Neuronal stem cell (in vitro differentiated cells): ENCODE results near the gene MCHR1. TPM values are rescaled to one million over a fixed set of nuclear protein-coding genes. Genes with fewer than 3 reads are reported as not detected.

Source experiments
- DNase-seq: peaks from one replicate; pipeline ENCODE4 v3.0.0-alpha.2; 2013; ENCODE audit warnings: low spot score
- H2AFZ ChIP-seq: one replicate; pipeline ENCODE4 v1.6.1; 2013; ENCODE audit warnings: mild to moderate bottlenecking, low read length, inconsistent platforms
- H2AK5ac ChIP-seq: 2 replicates; pipeline ENCODE4 v1.6.1; 2013; ENCODE audit warnings: low read depth, mild to moderate bottlenecking, inconsistent platforms, low read length, moderate library complexity, mixed read lengths
- H2BK120ac ChIP-seq: 2 replicates; pipeline ENCODE4 v1.6.1; 2013; ENCODE audit warnings: low read depth, mild to moderate bottlenecking, inconsistent platforms, low read length, moderate library complexity, mixed read lengths
- H2BK12ac ChIP-seq: one replicate; pipeline ENCODE4 v1.6.1; 2013; ENCODE audit warnings: low read length, inconsistent platforms
- H2BK15ac ChIP-seq: 2 replicates; pipeline ENCODE4 v1.6.1; 2013; ENCODE audit warnings: mild to moderate bottlenecking, low read length, inconsistent platforms, mixed read lengths
- H2BK5ac ChIP-seq: one replicate; pipeline ENCODE4 v1.6.1; 2013; ENCODE audit warnings: inconsistent platforms, mild to moderate bottlenecking, low read length, moderate library complexity
- H3K14ac ChIP-seq: one replicate; pipeline ENCODE4 v1.6.1; 2013; ENCODE audit warnings: low read length, inconsistent platforms
- H3K18ac ChIP-seq: 2 replicates; pipeline ENCODE4 v1.6.1; 2013; ENCODE audit warnings: low read length, inconsistent platforms
- H3K23ac ChIP-seq: 2 replicates; pipeline ENCODE4 v1.6.1; 2013; ENCODE audit warnings: low read depth, mild to moderate bottlenecking, mixed read lengths, low read length, inconsistent platforms; ENCODE audit not compliant: poor library complexity
- H3K27ac ChIP-seq: replicated peaks from 3 replicates; pipeline ENCODE4 v1.5.1; 2013; ENCODE audit warnings: low read length, inconsistent platforms
- H3K27me3 ChIP-seq, 3 experiments: 2 replicates each; pipeline ENCODE4 v1.6.1; 2013; ENCODE audit warnings: low read length in 3 of 3, mild to moderate bottlenecking in 2 of 3, inconsistent platforms in 1 of 3, low read depth in 1 of 3, mixed read lengths in 1 of 3, moderate library complexity in 1 of 3; ENCODE audit not compliant: control insufficient read depth in 3 of 3, insufficient read depth in 3 of 3
- H3K36me3 ChIP-seq, 2 donors: replicated peaks in 1 of 2; 2 replicates each; pipeline ENCODE4 v1.6.1; 2013; ENCODE audit warnings: low read length in 2 of 2; ENCODE audit not compliant: control insufficient read depth in 2 of 2, insufficient read depth in 2 of 2
- H3K4ac ChIP-seq: 2 replicates; pipeline ENCODE4 v1.6.1; 2013; ENCODE audit warnings: inconsistent platforms, mild to moderate bottlenecking, low read length, moderate library complexity
- H3K4me1 ChIP-seq, 2 donors: 1 replicate in 1 of 2; 2 replicates in 1 of 2; pipeline ENCODE4 v1.6.1; 2013; ENCODE audit warnings: low read length in 2 of 2, low read depth in 1 of 2; ENCODE audit not compliant: control insufficient read depth in 2 of 2, insufficient read depth in 1 of 2
- H3K4me2 ChIP-seq: one replicate; pipeline ENCODE4 v1.6.1; 2013; ENCODE audit warnings: mild to moderate bottlenecking, low read length, inconsistent platforms; ENCODE audit not compliant: insufficient read depth, poor library complexity, severe bottlenecking
- H3K4me3 ChIP-seq, 2 donors: 2 replicates each; pipeline ENCODE4 v1.5.1; 2013; ENCODE audit warnings: low read length in 2 of 2, mild to moderate bottlenecking in 2 of 2, inconsistent platforms in 1 of 2, moderate library complexity in 1 of 2
- H3K79me1 ChIP-seq: one replicate; pipeline ENCODE4 v1.6.1; 2013; ENCODE audit warnings: low read depth, mild to moderate bottlenecking, inconsistent platforms, low read length, moderate library complexity
- H3K9ac ChIP-seq: one replicate; pipeline ENCODE4 v1.6.1; 2013; ENCODE audit warnings: mild to moderate bottlenecking, low read depth, low read length, inconsistent platforms; ENCODE audit not compliant: poor library complexity
- H3K9me3 ChIP-seq, 2 donors: replicated peaks in 1 of 2; 2 replicates each; pipeline versions ENCODE3 to v1.6.1; 2013; ENCODE audit warnings: low read length in 2 of 2, mild to moderate bottlenecking in 2 of 2, inconsistent platforms in 1 of 2, low read depth in 1 of 2, mixed read lengths in 1 of 2, moderate library complexity in 1 of 2; ENCODE audit not compliant: control insufficient read depth in 2 of 2, insufficient read depth in 1 of 2
- H4K8ac ChIP-seq: one replicate; pipeline ENCODE4 v1.6.1; 2013; ENCODE audit warnings: low read depth, mild to moderate bottlenecking, inconsistent platforms, low read length, moderate library complexity
- H4K91ac ChIP-seq: one replicate; pipeline ENCODE4 v1.6.1; 2013; ENCODE audit warnings: low read length, low read depth, mild to moderate bottlenecking, inconsistent platforms; ENCODE audit not compliant: poor library complexity
- WGBS, 2 donors: extraction: QIAGEN DNeasy Blood & Tissue Kit; methylation state at CpG; one replicate each; pipeline ENCODE4 v1.1.7; 2013; ENCODE audit warnings: missing lambda C conversion rate in 2 of 2, mixed read lengths in 1 of 2; ENCODE audit not compliant: insufficient read length in 2 of 2, insufficient replicate concordance in 1 of 2; ENCODE audit errors: extremely low coverage in 2 of 2; 5-methylcytosine and 5-hydroxymethylcytosine counted together
- polyA plus RNA-seq, 2 experiments: library from polyadenylated mRNA; stranded (reverse); fragments of 200-250 nt; gene quantifications; one replicate each; pipeline ENCODE4 v1.2.3, GENCODE V29; 2013

MCHR1 gene, protein sequence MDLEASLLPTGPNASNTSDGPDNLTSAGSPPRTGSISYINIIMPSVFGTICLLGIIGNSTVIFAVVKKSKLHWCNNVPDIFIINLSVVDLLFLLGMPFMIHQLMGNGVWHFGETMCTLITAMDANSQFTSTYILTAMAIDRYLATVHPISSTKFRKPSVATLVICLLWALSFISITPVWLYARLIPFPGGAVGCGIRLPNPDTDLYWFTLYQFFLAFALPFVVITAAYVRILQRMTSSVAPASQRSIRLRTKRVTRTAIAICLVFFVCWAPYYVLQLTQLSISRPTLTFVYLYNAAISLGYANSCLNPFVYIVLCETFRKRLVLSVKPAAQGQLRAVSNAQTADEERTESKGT
- polyA plus RNA-seq (2013, experiment 1 of 2) = 0.18 TPM
- 0.18 TPM for polyA plus RNA-seq (2013, experiment 2 of 2)

DNA sequence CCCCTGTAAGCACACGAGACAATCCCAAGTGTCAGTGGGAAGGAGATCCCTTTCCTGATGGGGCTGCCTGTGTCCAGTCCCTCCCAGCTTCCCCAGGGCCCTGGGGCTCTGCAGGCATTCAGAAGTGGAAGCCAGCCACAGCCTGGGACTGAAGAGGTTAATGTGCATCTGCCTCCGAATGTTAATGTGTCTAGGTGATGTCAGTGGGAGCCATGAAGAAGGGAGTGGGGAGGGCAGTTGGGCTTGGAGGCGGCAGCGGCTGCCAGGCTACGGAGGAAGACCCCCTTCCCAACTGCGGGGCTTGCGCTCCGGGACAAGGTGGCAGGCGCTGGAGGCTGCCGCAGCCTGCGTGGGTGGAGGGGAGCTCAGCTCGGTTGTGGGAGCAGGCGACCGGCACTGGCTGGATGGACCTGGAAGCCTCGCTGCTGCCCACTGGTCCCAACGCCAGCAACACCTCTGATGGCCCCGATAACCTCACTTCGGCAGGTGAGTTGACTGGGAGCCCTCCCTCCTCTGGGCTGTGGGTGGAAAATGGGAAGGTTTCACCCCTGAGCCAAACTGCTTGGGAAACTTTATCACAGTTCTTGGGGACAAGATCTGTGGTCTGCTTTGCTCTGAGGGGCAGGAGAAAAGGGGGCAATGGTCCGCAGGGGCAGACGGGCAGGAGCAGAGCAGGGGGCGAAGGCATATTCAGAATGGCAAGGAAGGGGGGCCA lies at the start of gene MCHR1:
Gene MCHR1 (plus strand): TSS at position 236 of the 715 bp plus-strand sequence. CDS start 169 bp downstream, at position 405.
- Histone ChIP-seq H2AFZ (peak within 1 kb of the TSS; percentile 91), H3K4me3 (peak within 1 kb of the TSS in 1 of 2 donors; percentile 41), H2BK5ac (peak within 1 kb of the TSS; percentile 71), H3K79me1 (no peaks in the 10 kb centered on the region), H3K4me2 (peak within 1 kb of the TSS; percentile 36), H3K9me3 (no peaks in the 10 kb centered on the region), H2BK12ac (peak within 1 kb of the TSS; percentile 96), H3K9ac (peak within 1 kb of the TSS; percentile 51), H4K91ac (no peak within 1 kb of the TSS), H4K8ac (peak within 1 kb of the TSS; percentile 78), H3K18ac (peak within 1 kb of the TSS; percentile 86), H3K23ac (peak within 1 kb of the TSS; percentile 58), H2AK5ac (peak within 1 kb of the TSS; percentile 82), H3K4me1 (peaks cover 22 to 25% of the 10 kb centered on the region in 2 donors), H3K14ac (no peak within 1 kb of the TSS), H3K4ac (peak within 1 kb of the TSS; percentile 70), H3K27ac (no peak within 1 kb of the TSS), H3K36me3 (no peaks in the 10 kb centered on the region), H3K27me3 (peaks cover 0 to 29% (median 0%) of the 10 kb centered on the region in 3 experiments), H2BK120ac (no peak within 1 kb of the TSS), H2BK15ac (peak within 1 kb of the TSS; percentile 95)
- WGBS, 2 donors = no CpG with 5 or more reads among the region's 21 CpGs
- DNase-seq = no peak

DNA sequence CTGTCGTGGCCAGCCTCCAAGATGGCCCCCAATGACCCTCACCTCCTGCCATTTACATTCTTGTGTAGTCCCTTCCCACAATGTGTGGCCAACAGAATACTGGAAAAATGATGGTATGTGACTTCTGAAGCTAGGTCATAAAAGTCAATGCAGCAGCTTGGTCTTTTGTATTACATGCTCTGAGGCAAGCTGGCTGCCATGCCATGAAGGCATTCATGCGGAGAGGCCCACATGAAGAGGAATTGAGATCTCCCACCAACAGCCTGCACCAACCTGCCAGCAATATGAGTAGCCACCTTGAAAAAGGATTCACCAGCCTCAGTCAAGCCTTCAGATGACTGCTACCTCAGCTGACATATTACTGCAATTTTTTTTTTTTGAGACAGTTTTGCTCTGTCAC lies 47.4 kb upstream of the MCHR1 start:
- Histone ChIP-seq H2BK5ac (no peak overlapping the region), H2BK15ac (no peak overlapping the region), H3K27ac (no peak overlapping the region), H3K9ac (no peak overlapping the region), H3K27me3 (no peaks in the 10 kb centered on the region), H3K4me3 (no peak overlapping the region), H3K23ac (no peak overlapping the region), H2BK120ac (no peak overlapping the region), H4K8ac (no peak overlapping the region), H3K36me3 (no peaks in the 10 kb centered on the region), H2BK12ac (no peak overlapping the region), H3K79me1 (peaks cover 15% of the 10 kb centered on the region), H3K9me3 (peaks cover 0 to 18% of the 10 kb centered on the region in 2 donors), H2AFZ (no peak overlapping the region), H3K4ac (no peak overlapping the region), H3K14ac (no peak overlapping the region), H4K91ac (no peak overlapping the region), H3K4me2 (no peak overlapping the region), H2AK5ac (no peak overlapping the region), H3K4me1 (peaks cover 5 to 12% of the 10 kb centered on the region in 2 donors), H3K18ac (no peak overlapping the region)
- no CpG with 5 or more reads among the region's 2 CpGs for WGBS, 2 donors
- no peak for DNase-seq

DNA sequence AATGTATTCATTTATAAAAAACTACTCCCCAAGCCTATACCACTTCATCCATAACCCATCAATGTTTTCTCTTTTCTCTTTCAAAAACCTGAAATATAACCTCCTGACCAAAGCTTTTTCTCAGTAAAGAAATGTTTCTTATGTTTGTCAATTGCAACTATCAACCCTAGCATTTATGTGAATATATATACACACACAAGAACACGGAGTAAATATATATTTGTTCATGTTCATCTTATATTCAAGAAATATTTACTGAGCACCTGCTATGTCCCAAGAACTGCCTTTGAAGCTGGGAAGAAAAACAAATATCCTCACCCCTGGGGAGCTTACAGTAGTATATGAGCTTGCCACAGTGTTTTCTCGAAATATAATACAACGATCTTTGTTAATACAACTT lies 46.2 kb upstream of the MCHR1 start:
- H2BK5ac ChIP-seq = no peak overlapping the region
- H3K4me2 ChIP-seq = no peak overlapping the region
- no peak overlapping the region for H3K9ac ChIP-seq
- H4K91ac ChIP-seq = no peak overlapping the region
- H3K36me3 ChIP-seq = no peaks in the 10 kb centered on the region
- H3K4me1 ChIP-seq = peaks cover 5 to 12% of the 10 kb centered on the region in 2 donors
- no peak overlapping the region for H3K14ac ChIP-seq
- H3K9me3 ChIP-seq = peaks cover 0 to 18% of the 10 kb centered on the region in 2 donors
- H3K18ac ChIP-seq = no peak overlapping the region
- H4K8ac ChIP-seq = no peak overlapping the region
- no peak for DNase-seq
- H2BK12ac ChIP-seq = no peak overlapping the region
- H3K27me3 ChIP-seq = no peaks in the 10 kb centered on the region
- H3K23ac ChIP-seq = no peak overlapping the region
- H3K27ac ChIP-seq = no peak overlapping the region
- H2BK120ac ChIP-seq = no peak overlapping the region
- no peak overlapping the region for H2AFZ ChIP-seq
- H3K4ac ChIP-seq = no peak overlapping the region
- no peak overlapping the region for H2BK15ac ChIP-seq
- H2AK5ac ChIP-seq = no peak overlapping the region
- whole genome bisulfite sequencing, 2 donors = no CpG with 5 or more reads among the region's 3 CpGs
- no peak overlapping the region for H3K4me3 ChIP-seq
- peaks cover 12% of the 10 kb centered on the region for H3K79me1 ChIP-seq
